Smooth muscle cell (in vitro differentiated cells): ENCODE results near the gene SERPINA4. TPM values are rescaled to one million over a fixed set of nuclear protein-coding genes. Genes with fewer than 3 reads are reported as not detected.

Experiments
- DNase-seq: peaks from one replicate; lab custom pipeline; 2025; ENCODE audit not compliant: unreplicated experiment; lab: John Stamatoyannopoulos, UW
- H2AFZ ChIP-seq: fragments of 200-600 bp; sonication (generic); 2 replicates; pipeline ENCODE4 v1.6.0; 2016; ENCODE audit warnings: antibody characterized with exemption, low read depth, mild to moderate bottlenecking
- H3F3A ChIP-seq: fragments of 200-600 bp; sonication (generic); 2 replicates; pipeline ENCODE4 v1.6.0; 2017; ENCODE audit warnings: antibody characterized with exemption, low read depth
- H3K27ac ChIP-seq: fragments of 200-600 bp; sonication (generic); 2 replicates; pipeline ENCODE4 v1.5.1; 2016; ENCODE audit warnings: low read depth, mild to moderate bottlenecking
- H3K27me3 ChIP-seq: fragments of 200-600 bp; sonication (generic); 2 replicates; pipeline ENCODE4 v1.6.1; 2016; ENCODE audit warnings: low read depth, mild to moderate bottlenecking
- H3K36me3 ChIP-seq: fragments of 200-600 bp; sonication (generic); 2 replicates; pipeline ENCODE4 v1.5.1; 2016; ENCODE audit warnings: low read depth
- H3K4me1 ChIP-seq: fragments of 200-600 bp; sonication (generic); 2 replicates; pipeline ENCODE4 v1.5.1; 2016; ENCODE audit warnings: low read depth
- H3K4me2 ChIP-seq: fragments of 200-600 bp; sonication (generic); 2 replicates; pipeline ENCODE4 v1.6.0; 2016; ENCODE audit warnings: mild to moderate bottlenecking
- H3K4me3 ChIP-seq: fragments of 200-600 bp; sonication (generic); 2 replicates; pipeline ENCODE4 v1.5.1; 2016; ENCODE audit warnings: mild to moderate bottlenecking
- H3K79me2 ChIP-seq: fragments of 200-600 bp; sonication (generic); 2 replicates; pipeline ENCODE4 v1.6.0; 2016; ENCODE audit warnings: low read depth, mild to moderate bottlenecking
- H3K9ac ChIP-seq: fragments of 200-600 bp; sonication (generic); 2 replicates; pipeline ENCODE4 v1.6.0; 2016; ENCODE audit warnings: low read depth
- H3K9me3 ChIP-seq: fragments of 200-600 bp; sonication (generic); replicated peaks from 2 replicates; pipeline ENCODE4 v1.5.1; 2016; ENCODE audit warnings: low read depth
- H4K20me1 ChIP-seq: fragments of 200-600 bp; sonication (generic); 2 replicates; pipeline ENCODE4 v1.6.0; 2016; ENCODE audit warnings: low read depth
- WGBS: methylation state at CpG from one replicate; pipeline ENCODE4 v1.1.7; 2016; ENCODE audit warnings: low lambda C conversion rate; 5-methylcytosine and 5-hydroxymethylcytosine counted together
- polyA plus RNA-seq: library from polyadenylated mRNA; unstranded; fragments of >200 nt; fragmentation: Nextera tagmentation; extraction: Ambion mirVana; gene quantifications from 2 replicates; pipeline ENCODE4 v1.2.1, GENCODE V29; 2016
- total RNA-seq: library from RNA; depleted of rRNA; stranded (reverse); fragments of >200 nt; gene quantifications from 2 replicates; pipeline ENCODE4 v1.2.3, GENCODE V29; 2014
- TF ChIP-seq, protein P1 (sequence below): fragments of 200-600 bp; sonication (generic); IDR thresholded peaks from 2 replicates; pipeline ENCODE4 v1.5.1; 2017; ENCODE audit warnings: borderline replicate concordance, mild to moderate bottlenecking, antibody characterized with exemption; ENCODE audit not compliant: insufficient read depth, poor library complexity, severe bottlenecking

Gene SERPINA4
- total and polyA plus RNA-seq, 2 experiments from 2014 or later = not detected

DNA sequence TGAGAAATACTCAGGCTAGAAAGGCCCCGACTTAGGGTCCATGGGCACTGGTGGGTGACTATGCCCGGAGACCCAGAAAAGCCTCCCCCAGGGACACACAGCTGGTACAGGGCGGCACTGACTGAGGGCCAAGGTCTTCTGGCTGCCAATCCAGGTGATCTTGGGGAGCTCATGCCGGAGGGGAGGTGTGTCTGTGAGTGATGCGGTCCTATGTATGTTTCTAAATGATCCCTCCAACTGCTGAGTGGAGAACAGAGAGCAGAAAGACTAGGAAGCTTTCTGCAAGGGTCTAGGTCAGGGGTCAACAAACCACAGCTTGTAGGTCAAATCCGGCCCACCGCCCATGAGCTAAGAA is 391 bp downstream of the SERPINA4 start:
- H3K36me3 ChIP-seq = no peaks in the 10 kb centered on the region
- no peak overlapping the region for H2AFZ ChIP-seq
- no peaks in the 10 kb centered on the region for H3F3A ChIP-seq
- no peak overlapping the region for H3K4me2 ChIP-seq
- no peak overlapping the region for H3K27ac ChIP-seq
- no peaks in the 10 kb centered on the region for H3K79me2 ChIP-seq
- no peaks in the 10 kb centered on the region for H4K20me1 ChIP-seq
- TF ChIP-seq, protein P1, sequence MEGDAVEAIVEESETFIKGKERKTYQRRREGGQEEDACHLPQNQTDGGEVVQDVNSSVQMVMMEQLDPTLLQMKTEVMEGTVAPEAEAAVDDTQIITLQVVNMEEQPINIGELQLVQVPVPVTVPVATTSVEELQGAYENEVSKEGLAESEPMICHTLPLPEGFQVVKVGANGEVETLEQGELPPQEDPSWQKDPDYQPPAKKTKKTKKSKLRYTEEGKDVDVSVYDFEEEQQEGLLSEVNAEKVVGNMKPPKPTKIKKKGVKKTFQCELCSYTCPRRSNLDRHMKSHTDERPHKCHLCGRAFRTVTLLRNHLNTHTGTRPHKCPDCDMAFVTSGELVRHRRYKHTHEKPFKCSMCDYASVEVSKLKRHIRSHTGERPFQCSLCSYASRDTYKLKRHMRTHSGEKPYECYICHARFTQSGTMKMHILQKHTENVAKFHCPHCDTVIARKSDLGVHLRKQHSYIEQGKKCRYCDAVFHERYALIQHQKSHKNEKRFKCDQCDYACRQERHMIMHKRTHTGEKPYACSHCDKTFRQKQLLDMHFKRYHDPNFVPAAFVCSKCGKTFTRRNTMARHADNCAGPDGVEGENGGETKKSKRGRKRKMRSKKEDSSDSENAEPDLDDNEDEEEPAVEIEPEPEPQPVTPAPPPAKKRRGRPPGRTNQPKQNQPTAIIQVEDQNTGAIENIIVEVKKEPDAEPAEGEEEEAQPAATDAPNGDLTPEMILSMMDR = no peak
- H3K27me3 ChIP-seq = no peaks in the 10 kb centered on the region
- H3K4me1 ChIP-seq = no peaks in the 10 kb centered on the region
- no peaks in the 10 kb centered on the region for H3K9me3 ChIP-seq
- no peak for DNase-seq
- H3K9ac ChIP-seq = no peak overlapping the region
- no peak overlapping the region for H3K4me3 ChIP-seq
- WGBS = 90% methylated on average over 7 of the region's 7 CpGs

DNA sequence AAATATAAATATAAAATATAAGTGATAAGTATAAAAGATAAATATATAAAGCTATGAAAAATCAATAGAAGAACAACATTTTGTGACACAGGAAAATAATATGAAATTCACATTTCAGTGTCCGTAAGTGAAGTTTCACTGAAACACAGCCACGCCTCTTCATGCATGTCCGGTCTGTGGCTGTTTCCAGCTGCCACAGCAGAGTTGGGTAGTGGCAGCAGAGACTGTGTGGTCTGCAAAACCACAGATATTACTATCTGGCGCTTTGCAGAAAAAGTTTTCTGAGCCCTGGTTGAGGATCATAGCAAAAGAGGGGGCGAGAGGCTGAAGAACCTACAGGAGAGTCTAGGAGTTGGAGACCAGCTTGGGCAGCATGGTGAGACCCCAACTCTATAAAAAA is 780 bp downstream of the SERPINA4 start:
- Histone ChIP-seq H2AFZ (no peak overlapping the region), H3F3A (no peaks in the 10 kb centered on the region), H3K4me3 (no peak overlapping the region), H3K9ac (no peak overlapping the region), H3K4me1 (no peaks in the 10 kb centered on the region), H3K36me3 (no peaks in the 10 kb centered on the region), H3K4me2 (no peak overlapping the region), H3K27ac (no peak overlapping the region), H3K9me3 (no peaks in the 10 kb centered on the region), H3K27me3 (no peaks in the 10 kb centered on the region), H3K79me2 (no peaks in the 10 kb centered on the region), H4K20me1 (no peaks in the 10 kb centered on the region)
- no peak for DNase-seq
- WGBS = 89% methylated on average over 5 of the region's 5 CpGs
- TF ChIP-seq, protein P1 = no peak

DNA sequence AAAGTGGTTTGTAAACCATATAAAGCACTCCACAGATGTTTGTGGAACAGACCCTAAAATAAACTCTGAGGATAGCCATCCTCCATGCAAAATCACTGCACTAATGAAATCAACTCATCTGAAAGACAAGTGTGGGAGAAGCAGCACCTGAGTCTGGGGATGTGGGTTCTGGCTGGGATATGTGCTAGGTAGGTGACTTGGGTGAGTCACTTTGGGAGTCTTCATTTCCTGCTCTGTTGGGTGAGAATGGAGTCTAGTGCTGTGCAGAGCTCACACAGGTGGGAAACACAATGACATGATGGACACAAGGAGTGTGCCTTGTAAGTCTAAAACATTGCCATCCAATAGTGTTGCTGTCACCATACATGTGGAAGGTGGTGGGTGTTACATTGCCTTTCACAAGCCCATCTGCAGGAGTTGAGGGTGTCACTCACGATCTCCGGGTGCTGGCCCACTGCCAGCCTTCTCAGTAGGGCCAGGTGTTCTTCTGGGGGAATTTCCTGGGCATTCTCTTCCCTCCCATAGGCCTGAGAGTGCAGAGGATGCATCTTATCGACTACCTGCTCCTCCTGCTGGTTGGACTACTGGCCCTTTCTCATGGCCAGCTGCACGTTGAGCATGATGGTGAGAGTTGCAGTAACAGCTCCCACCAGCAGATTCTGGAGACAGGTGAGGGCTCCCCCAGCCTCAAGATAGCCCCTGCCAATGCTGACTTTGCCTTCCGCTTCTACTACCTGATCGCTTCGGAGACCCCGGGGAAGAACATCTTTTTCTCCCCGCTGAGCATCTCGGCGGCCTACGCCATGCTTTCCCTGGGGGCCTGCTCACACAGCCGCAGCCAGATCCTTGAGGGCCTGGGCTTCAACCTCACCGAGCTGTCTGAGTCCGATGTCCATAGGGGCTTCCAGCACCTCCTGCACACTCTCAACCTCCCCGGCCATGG is 2.0 kb downstream of the SERPINA4 start:
- Histone ChIP-seq H3K4me2 (no peak overlapping the region), H3F3A (no peaks in the 10 kb centered on the region), H2AFZ (no peak overlapping the region), H3K27ac (no peak overlapping the region), H4K20me1 (no peaks in the 10 kb centered on the region), H3K9me3 (no peaks in the 10 kb centered on the region), H3K27me3 (no peaks in the 10 kb centered on the region), H3K79me2 (no peaks in the 10 kb centered on the region), H3K4me3 (no peak overlapping the region), H3K4me1 (no peaks in the 10 kb centered on the region), H3K9ac (no peak overlapping the region), H3K36me3 (no peaks in the 10 kb centered on the region)
- DNase-seq = no peak
- TF ChIP-seq, protein P1 = no peak
- WGBS = 94% methylated on average over 16 of the region's 16 CpGs

DNA sequence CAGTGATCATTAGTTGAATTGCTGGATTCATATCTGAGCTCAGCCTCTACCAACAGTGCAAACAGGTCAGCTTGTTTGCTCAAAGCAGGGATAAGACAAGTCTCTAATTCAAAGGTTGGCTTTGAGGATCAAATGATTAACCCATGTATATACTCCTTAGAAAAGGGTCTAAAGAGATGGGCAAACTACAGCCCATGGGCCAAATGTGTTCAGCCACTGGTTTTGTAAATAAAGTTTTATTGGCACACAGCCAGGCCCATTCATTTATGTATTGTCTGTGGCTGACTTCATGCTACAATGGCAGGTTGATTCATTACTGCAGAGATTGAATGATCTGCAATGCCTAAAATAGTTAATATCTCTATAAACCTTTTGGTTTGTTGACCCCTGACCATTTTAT is 3.1 kb downstream of the SERPINA4 start:
- H3K27ac ChIP-seq = no peak overlapping the region

More for the DNA sequence above, 3.1 kb downstream of the SERPINA4 start:
- H3K4me3 ChIP-seq = no peak overlapping the region
- H3K9me3 ChIP-seq = no peaks in the 10 kb centered on the region
- H3K4me2 ChIP-seq = no peak overlapping the region
- H3F3A ChIP-seq = no peaks in the 10 kb centered on the region
- no peaks in the 10 kb centered on the region for H4K20me1 ChIP-seq
- no peak overlapping the region for H3K9ac ChIP-seq
- no peak for DNase-seq
- H3K36me3 ChIP-seq = no peaks in the 10 kb centered on the region
- H3K4me1 ChIP-seq = no peaks in the 10 kb centered on the region
- H2AFZ ChIP-seq = no peak overlapping the region
- no peaks in the 10 kb centered on the region for H3K79me2 ChIP-seq
- H3K27me3 ChIP-seq = no peaks in the 10 kb centered on the region
- TF ChIP-seq, protein P1 = no peak
